GM23338 (cell line): ENCODE results near the gene PDIA3. TPM values are rescaled to one million over a fixed set of nuclear protein-coding genes. Genes with fewer than 3 reads are reported as not detected.

Source experiments
- ATAC-seq: fragments of 200-7000 bp; cut with Tn5 transposase; 3 replicates; pipeline ENCODE4 v1.9.1; 2020
- DNase-seq: peaks from one replicate; pipeline ENCODE4 v3.0.0-alpha.2; 2015; ENCODE audit warnings: low spot score
- H2AFZ ChIP-seq: fragments of 200-600 bp; sonication (generic); 2 replicates; pipeline ENCODE4 v1.8.0; 2016; ENCODE audit warnings: antibody characterized with exemption, mild to moderate bottlenecking, moderate library complexity
- H3F3A ChIP-seq: fragments of 200-600 bp; sonication (generic); replicated peaks from 2 replicates; pipeline ENCODE4 v1.8.0; 2017; ENCODE audit warnings: antibody characterized with exemption, mixed run types, low read depth
- H3K27ac ChIP-seq: fragments of 200-600 bp; sonication (generic); 2 replicates; pipeline ENCODE4 v1.6.1; 2016; ENCODE audit warnings: low read depth
- H3K27me3 ChIP-seq: fragments of 200-600 bp; sonication (generic); 2 replicates; pipeline ENCODE4 v1.8.0; 2016; ENCODE audit warnings: mild to moderate bottlenecking, mixed run types, moderate library complexity; ENCODE audit not compliant: insufficient read depth
- H3K36me3 ChIP-seq: fragments of 200-600 bp; sonication (generic); 2 replicates; pipeline ENCODE4 v1.8.0; 2016; ENCODE audit warnings: mild to moderate bottlenecking; ENCODE audit not compliant: insufficient read depth
- H3K4me1 ChIP-seq: fragments of 200-600 bp; sonication (generic); 2 replicates; pipeline ENCODE4 v1.8.0; 2016; ENCODE audit warnings: mild to moderate bottlenecking, moderate library complexity; ENCODE audit not compliant: insufficient read depth
- H3K4me2 ChIP-seq: fragments of 200-600 bp; sonication (generic); 2 replicates; pipeline ENCODE4 v1.7.1; 2017; ENCODE audit warnings: mixed run types
- H3K4me3 ChIP-seq: fragments of 200-600 bp; sonication (generic); 2 replicates; pipeline ENCODE4 v1.6.1; 2016; ENCODE audit warnings: mixed run types
- H3K79me2 ChIP-seq: fragments of 200-600 bp; sonication (generic); replicated peaks from 2 replicates; pipeline ENCODE4 v1.8.0; 2017; ENCODE audit warnings: mild to moderate bottlenecking; ENCODE audit not compliant: insufficient read depth
- H3K9me2 ChIP-seq: fragments of 200-600 bp; sonication (generic); 2 replicates; pipeline ENCODE4 v1.8.0; 2017; ENCODE audit not compliant: insufficient read depth
- H4K20me1 ChIP-seq: fragments of 200-600 bp; sonication (generic); replicated peaks from 2 replicates; pipeline ENCODE4 v1.8.0; 2017; ENCODE audit warnings: mild to moderate bottlenecking; ENCODE audit not compliant: insufficient read depth
- H3K27ac Mint-ChIP-seq: 2 replicates; pipeline ENCODE4 v1.8.0; 2020; ENCODE audit warnings: inconsistent platforms, mild to moderate bottlenecking, moderate library complexity, mixed read lengths
- H3K27me3 Mint-ChIP-seq: 3 replicates; pipeline ENCODE4 v1.8.0; 2022; ENCODE audit warnings: low read depth, mild to moderate bottlenecking, moderate library complexity, mixed read lengths, inconsistent platforms; ENCODE audit not compliant: insufficient read depth, poor library complexity
- H3K36me3 Mint-ChIP-seq: 3 replicates; pipeline ENCODE4 v1.8.0; 2021; ENCODE audit warnings: low read depth, mild to moderate bottlenecking, inconsistent platforms, moderate library complexity, mixed read lengths
- H3K4me1 Mint-ChIP-seq: 3 replicates; pipeline ENCODE4 v1.8.0; 2020; ENCODE audit warnings: mild to moderate bottlenecking, inconsistent platforms, mixed read lengths
- H3K4me3 Mint-ChIP-seq: 3 replicates; pipeline ENCODE4 v1.8.0; 2021; ENCODE audit warnings: moderate library complexity, mild to moderate bottlenecking, inconsistent platforms, mixed read lengths
- H3K9me3 Mint-ChIP-seq: 3 replicates; pipeline ENCODE4 v1.8.0; 2020; ENCODE audit warnings: moderate library complexity, mild to moderate bottlenecking, inconsistent platforms, mixed read lengths
- CREB1 ChIP-seq: fragments of 250-450 bp; sonication (Bioruptor Pico); IDR thresholded peaks from 2 replicates; pipeline ENCODE4 v1.5.0; 2020; ENCODE audit warnings: low read depth, mild to moderate bottlenecking, moderate library complexity
- ETS1 ChIP-seq: IDR thresholded peaks from 2 replicates; pipeline ENCODE4 v1.6.1; 2016; ENCODE audit warnings: antibody characterized with exemption
- EZH2phosphoT487 ChIP-seq: fragments of 200-600 bp; sonication (generic); IDR thresholded peaks from one replicate; pipeline ENCODE4 v1.8.1; 2018; ENCODE audit warnings: antibody characterized with exemption; ENCODE audit not compliant: unreplicated experiment
- JUNB ChIP-seq: IDR thresholded peaks from one replicate; pipeline ENCODE4 v1.6.1; 2016; ENCODE audit warnings: antibody characterized with exemption; ENCODE audit not compliant: unreplicated experiment
- NANOG ChIP-seq: IDR thresholded peaks from 2 replicates; pipeline ENCODE4 v1.6.1; 2016; ENCODE audit warnings: antibody characterized with exemption, borderline replicate concordance
- POLR2AphosphoS5 ChIP-seq: IDR thresholded peaks from 2 replicates; pipeline ENCODE4 v1.6.1; 2016; ENCODE audit warnings: antibody characterized with exemption, low read depth
- REST ChIP-seq: IDR thresholded peaks from one replicate; pipeline ENCODE4 v1.6.1; 2018; ENCODE audit warnings: antibody characterized with exemption; ENCODE audit not compliant: unreplicated experiment
- STAT1 ChIP-seq: IDR thresholded peaks from one replicate; pipeline ENCODE4 v1.6.1; 2016; ENCODE audit warnings: antibody characterized with exemption; ENCODE audit not compliant: unreplicated experiment
- ZNF331 ChIP-seq: fragments of 250-450 bp; sonication (Bioruptor Pico); IDR thresholded peaks from 2 replicates; pipeline ENCODE4 v1.5.0; 2020; ENCODE audit warnings: low read depth, mild to moderate bottlenecking, moderate library complexity
- ZNF462 ChIP-seq: fragments of 250-450 bp; sonication (Bioruptor Pico); IDR thresholded peaks from 2 replicates; pipeline ENCODE4 v1.5.0; 2020; ENCODE audit warnings: mild to moderate bottlenecking, moderate library complexity
- polyA plus RNA-seq: library from polyadenylated mRNA; unstranded; fragments of >200 nt; fragmentation: Nextera tagmentation; extraction: Ambion mirVana; gene quantifications from 2 replicates; pipeline ENCODE4 v1.2.1, GENCODE V29; 2016
- total RNA-seq: library from RNA; depleted of rRNA; stranded (reverse); fragments of >200 nt; shearing (Covaris generic); gene quantifications from 2 replicates; pipeline ENCODE4 v1.2.3, GENCODE V29; 2014

Gene PDIA3
- total and polyA plus RNA-seq, 2 experiments from 2014 or later = 363 to 631 TPM

- no peak for TF ChIP-seq REST
Measured at GRCh38 chr15:43799945-43800285, 53.7 kb downstream of the PDIA3 start, which contains the start of gene SERINC4 (continued).

GRCh38 chr15:43800286-43801141 is 54.3 kb downstream of the PDIA3 start, which contains the start of gene HYPK:
HYPK (plus strand) TSS chr15:43800599; CDS start chr15:43800623, 24 bp downstream.
- peaks cover 12% of the 10 kb centered on the region for H3K27me3 Mint-ChIP-seq
- DNase-seq (peak; percentile 93), ATAC-seq (peak; percentile 84)
- H2AFZ ChIP-seq = peak within 1 kb of the TSS; percentile 49; the same call in 1 of the 2 replicates
- H3K27me3 ChIP-seq = no peaks in the 10 kb centered on the region
- H3K79me2 ChIP-seq = peaks cover 15% of the 10 kb centered on the region
- H3K4me2 ChIP-seq = peak within 1 kb of the TSS; percentile 88
- peaks cover 71% of the 10 kb centered on the region for H3K36me3 Mint-ChIP-seq
- TF ChIP-seq POLR2AphosphoS5 (peak; percentile 92), EZH2phosphoT487 (no peak), JUNB (no peak), ZNF462 (CRISPR knock-in tag) (no peak), NANOG (no peak), STAT1 (no peak), ETS1 (peak; percentile 30; the same call in 1 of the 2 replicates), CREB1 (CRISPR knock-in tag) (peak; percentile 42; the same call in 1 of the 2 replicates), ZNF331 (CRISPR knock-in tag) (no peak)
- H3K4me3 ChIP-seq = peak within 1 kb of the TSS; percentile 89
- H4K20me1 ChIP-seq = peaks cover 2% of the 10 kb centered on the region; the same call in 1 of the 2 replicates
- H3K9me2 ChIP-seq = no peaks in the 10 kb centered on the region
- H3K9me3 Mint-ChIP-seq = no peaks in the 10 kb centered on the region
- peak within 1 kb of the TSS; percentile 94 for H3K27ac ChIP-seq
- H3K4me1 ChIP-seq = peaks cover 28% of the 10 kb centered on the region
- H3K36me3 ChIP-seq = peaks cover 9% of the 10 kb centered on the region
- peaks cover 38% of the 10 kb centered on the region for H3K4me1 Mint-ChIP-seq
- peaks cover 41% of the 10 kb centered on the region for H3F3A ChIP-seq
- peak within 1 kb of the TSS; percentile 98 for H3K27ac Mint-ChIP-seq
- peak within 1 kb of the TSS; percentile 99 for H3K4me3 Mint-ChIP-seq
